Colonic mucosa (tissue), 4 donors: ENCODE measurements around the gene IL17A. TPM values are rescaled to one million over a fixed set of nuclear protein-coding genes. Genes with fewer than 3 reads are reported as not detected.

Experiments used
- DNase-seq: peaks from one replicate; pipeline ENCODE4 v3.0.0-alpha.2; 2020
- H3K27ac ChIP-seq: fragments of 200-600 bp; one replicate; pipeline ENCODE4 v1.8.0; 2021
- H3K27me3 ChIP-seq: fragments of 200-600 bp; one replicate; pipeline ENCODE4 v1.8.0; 2021
- H3K36me3 ChIP-seq: fragments of 200-600 bp; one replicate; pipeline ENCODE4 v1.8.0; 2021
- H3K4me1 ChIP-seq: fragments of 200-600 bp; one replicate; pipeline ENCODE4 v1.8.0; 2021; ENCODE audit warnings: mild to moderate bottlenecking
- H3K4me3 ChIP-seq: fragments of 200-600 bp; one replicate; pipeline ENCODE4 v1.8.0; 2021
- H3K9ac ChIP-seq, 2 donors: one replicate each; pipeline ENCODE4 v1.7.0; 2013; ENCODE audit warnings: control low read depth in 2 of 2, low read depth in 2 of 2, low read length in 2 of 2
- H3K9me3 ChIP-seq: fragments of 200-600 bp; one replicate; pipeline ENCODE4 v1.8.0; 2021
- CTCF ChIP-seq: fragments of 200-600 bp; IDR thresholded peaks from one replicate; pipeline ENCODE4 v1.8.0; 2022; ENCODE audit warnings: antibody characterized with exemption, mild to moderate bottlenecking
- intact Hi-C: fragments of 100-400 bp; cut with DNase I; formaldehyde crosslinking; loops from one replicate; pipeline ENCODE4 v1.14.1; 2022
- microRNA-seq: library from miRNA; unstranded; fragments of <30 nt; microRNA quantifications from one replicate; pipeline ENCODE4, GENCODE V29; 2019
- total RNA-seq, 2 donors: library from RNA; stranded (reverse); fragmentation: NEBNext Ultra II Directional in 1 of 2; extraction: Animal tissue kit (Norgen Biotek cat#: 25700) in 1 of 2; gene quantifications; one replicate each; pipeline ENCODE4 v1.2.1, GENCODE V29; 2021
- donor health status: healthy.
- donor health status: DM: no; HTN: no; CAD: no.
- donor health status: DM: no; HTN: no; CAD: no.

IL17A gene
- total RNA-seq, 2 donors from 2014 or later = not detected

- Histone ChIP-seq H3K4me1 (no peaks in the 10 kb centered on the region), H3K9me3 (no peaks in the 10 kb centered on the region), H3K27ac (no peak overlapping the region), H3K4me3 (no peak overlapping the region), H3K27me3 (no peaks in the 10 kb centered on the region), H3K36me3 (no peaks in the 10 kb centered on the region), H3K9ac (no peak overlapping the region)
- no peak for TF ChIP-seq CTCF
- DNase-seq = no peak
- intact Hi-C loops = loop anchor here (5.0 kb wide), 1 partner anchor 169 kb away; no protein-coding TSS in a partner anchor
These were observed 45.4 kb downstream of the IL17A start for GRCh38 chr6:52231406-52232127.

- no peak for DNase-seq
- Histone ChIP-seq H3K27me3 (no peaks in the 10 kb centered on the region), H3K36me3 (no peaks in the 10 kb centered on the region), H3K27ac (no peak overlapping the region), H3K4me1 (no peaks in the 10 kb centered on the region), H3K4me3 (no peak overlapping the region), H3K9me3 (no peaks in the 10 kb centered on the region), H3K9ac (no peak overlapping the region)
- TF ChIP-seq CTCF = no peak
- intact Hi-C loops = loop anchor here (5.0 kb wide), 1 partner anchor 171 kb away; no protein-coding TSS in a partner anchor
These were observed 46.8 kb downstream of the IL17A start for GRCh38 chr6:52233005-52233404.

- H3K4me1 ChIP-seq = no peaks in the 10 kb centered on the region
- H3K27me3 ChIP-seq = no peaks in the 10 kb centered on the region
- no peak overlapping the region for H3K4me3 ChIP-seq
- peak; percentile 47 for TF ChIP-seq CTCF
- H3K36me3 ChIP-seq = no peaks in the 10 kb centered on the region
- H3K9me3 ChIP-seq = no peaks in the 10 kb centered on the region
- intact Hi-C loops = loop anchor here (5.0 kb wide), 1 partner anchor 172 kb away; no protein-coding TSS in a partner anchor
- H3K9ac ChIP-seq = no peak overlapping the region
- DNase-seq = peak; percentile 42
- no peak overlapping the region for H3K27ac ChIP-seq
These were observed 48.0 kb downstream of the IL17A start for GRCh38 chr6:52233975-52234823.

Small RNA genes lying within 50 kb of the gene (microRNA-seq; reads per million reads assigned to microRNA genes)
- not detected for gene MIR133B
- gene MIR206 = not detected

Other genes with a start within 250 kb of the IL17A start
- under 1 TPM; 0.08 to 0.10 TPM for gene PKHD1, start 98.8 kb upstream of the IL17A start, total RNA-seq
- gene IL17F, start 58.1 kb downstream of the IL17A start, total RNA-seq = under 1 TPM in 1 of 2 donors, not detected in 1; 0.32 TPM
- gene MCM3, start 98.4 kb downstream of the IL17A start, total RNA-seq = 100 to 1,000 TPM in 1 of 2 donors, 10 to 100 TPM in 1; 28.9 to 117 TPM
- 10 to 100 TPM; 65.8 to 87.8 TPM for gene PAQR8, start 175.8 kb downstream of the IL17A start, total RNA-seq
- 1 to 10 TPM; 6.2 to 9.5 TPM for gene EFHC1, start 234.0 kb downstream of the IL17A start, total RNA-seq